GM12801 (cell line): ENCODE measurements around the gene SYCN.

ENCODE experiments used
- TF ChIP-seq, protein P1 (sequence below): IDR thresholded peaks from one replicate; pipeline ENCODE4 v1.5.1; 2011; ENCODE audit warnings: control low read depth; ENCODE audit not compliant: insufficient read length; ENCODE audit errors: extremely low read depth

SYCN gene

DNA sequence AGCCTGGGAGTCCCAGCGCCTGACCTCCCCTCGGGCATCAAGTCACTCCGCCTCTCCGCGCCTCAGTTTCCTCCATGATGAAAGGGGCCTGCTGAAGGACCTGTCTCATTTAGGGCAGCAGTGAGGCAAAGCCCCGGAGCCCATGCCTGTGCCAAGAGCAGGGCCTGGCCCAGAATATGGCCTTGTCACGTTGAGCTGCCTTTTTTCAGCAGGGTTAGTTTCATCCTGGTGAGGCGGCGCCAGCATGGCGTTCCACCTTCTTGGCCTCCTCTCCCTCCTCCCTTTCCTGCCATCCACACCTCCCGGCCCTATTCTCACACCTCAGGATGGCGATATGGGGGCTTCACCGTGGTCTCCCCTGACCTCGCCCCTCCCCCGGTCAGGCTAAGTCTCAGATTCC, 48.3 kb downstream of the SYCN start:
- TF ChIP-seq, protein P1, sequence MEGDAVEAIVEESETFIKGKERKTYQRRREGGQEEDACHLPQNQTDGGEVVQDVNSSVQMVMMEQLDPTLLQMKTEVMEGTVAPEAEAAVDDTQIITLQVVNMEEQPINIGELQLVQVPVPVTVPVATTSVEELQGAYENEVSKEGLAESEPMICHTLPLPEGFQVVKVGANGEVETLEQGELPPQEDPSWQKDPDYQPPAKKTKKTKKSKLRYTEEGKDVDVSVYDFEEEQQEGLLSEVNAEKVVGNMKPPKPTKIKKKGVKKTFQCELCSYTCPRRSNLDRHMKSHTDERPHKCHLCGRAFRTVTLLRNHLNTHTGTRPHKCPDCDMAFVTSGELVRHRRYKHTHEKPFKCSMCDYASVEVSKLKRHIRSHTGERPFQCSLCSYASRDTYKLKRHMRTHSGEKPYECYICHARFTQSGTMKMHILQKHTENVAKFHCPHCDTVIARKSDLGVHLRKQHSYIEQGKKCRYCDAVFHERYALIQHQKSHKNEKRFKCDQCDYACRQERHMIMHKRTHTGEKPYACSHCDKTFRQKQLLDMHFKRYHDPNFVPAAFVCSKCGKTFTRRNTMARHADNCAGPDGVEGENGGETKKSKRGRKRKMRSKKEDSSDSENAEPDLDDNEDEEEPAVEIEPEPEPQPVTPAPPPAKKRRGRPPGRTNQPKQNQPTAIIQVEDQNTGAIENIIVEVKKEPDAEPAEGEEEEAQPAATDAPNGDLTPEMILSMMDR: no peak

DNA sequence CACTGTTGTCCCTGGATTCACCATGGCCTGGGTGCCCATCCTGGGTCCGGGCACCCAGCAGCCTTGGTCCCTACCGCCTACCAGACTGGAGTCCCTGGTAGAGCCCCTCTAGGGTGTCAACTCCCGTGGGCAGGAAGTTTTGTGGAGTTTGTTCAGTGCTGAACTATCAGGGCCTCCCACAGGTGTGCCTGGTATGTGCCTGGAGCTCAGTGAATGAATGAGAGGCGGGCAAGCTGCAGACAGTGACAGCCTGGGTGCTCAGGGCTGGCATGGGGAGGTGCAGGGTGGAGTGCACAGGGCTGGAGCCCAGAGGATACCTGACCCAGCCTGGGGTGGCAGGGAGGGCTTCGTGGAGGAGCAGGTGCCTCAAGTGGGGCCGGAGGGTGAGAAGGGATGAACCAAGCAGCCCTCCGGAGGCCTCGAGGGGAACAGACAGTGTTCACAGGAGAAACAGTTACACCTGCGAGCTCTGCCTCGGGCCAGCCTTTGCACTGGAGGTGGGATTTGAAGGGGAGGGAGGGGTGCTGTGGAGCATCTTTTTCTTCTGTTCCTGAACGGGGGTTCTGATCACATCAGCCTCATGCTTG, 48.9 kb downstream of the SYCN start:
- TF ChIP-seq, protein P1: no peak

DNA sequence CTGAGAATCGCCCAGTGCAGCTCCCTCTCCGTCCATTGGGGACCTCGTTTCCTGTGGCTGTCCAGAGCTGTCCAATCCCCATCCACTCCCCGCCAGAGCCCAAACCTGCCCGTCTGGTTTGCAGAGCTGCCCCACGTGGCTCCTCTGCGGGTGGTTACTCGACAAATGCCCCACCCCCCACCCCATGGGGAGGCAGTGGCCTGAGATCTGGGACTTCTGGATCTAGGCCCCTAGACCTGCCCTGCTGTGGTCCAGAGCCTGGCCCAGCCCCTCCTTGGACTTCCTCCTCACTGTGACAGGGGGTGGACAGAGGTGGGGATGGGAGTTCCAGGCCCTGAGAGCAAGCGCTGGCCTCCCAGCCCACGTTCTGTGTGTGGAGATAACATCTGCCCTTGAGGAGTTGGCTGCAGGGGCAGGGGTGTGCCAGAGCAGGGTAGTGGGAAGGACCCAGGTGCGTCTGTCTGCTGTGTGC, 49.4 kb downstream of the SYCN start:
- TF ChIP-seq, protein P1: no peak

DNA sequence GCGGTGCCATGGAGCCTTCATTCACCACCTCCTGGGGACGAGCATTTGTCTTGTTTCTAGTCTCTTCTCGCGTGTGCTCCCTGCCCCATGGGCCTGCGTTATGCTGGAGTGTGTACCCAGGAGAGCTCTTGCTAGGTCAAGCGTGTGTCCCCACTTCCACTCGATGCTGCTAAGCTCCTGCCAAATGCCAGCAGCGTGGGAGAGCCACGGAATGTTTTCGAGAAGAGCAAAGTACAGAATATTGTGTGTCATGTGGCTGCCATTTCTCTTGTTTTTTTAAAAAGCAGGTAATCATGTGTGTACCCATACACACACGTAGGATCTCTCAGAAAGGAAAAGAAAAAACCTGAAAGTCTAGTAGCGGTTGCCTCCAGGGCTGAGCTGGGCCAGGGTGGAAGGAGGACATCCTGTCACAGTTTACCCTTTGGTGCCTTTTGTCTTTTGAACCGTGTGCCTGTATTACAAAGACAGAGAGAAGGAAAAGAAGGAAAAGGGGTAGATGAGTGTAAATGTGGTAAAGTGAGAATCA, 49.9 kb downstream of the SYCN start:
- TF ChIP-seq, protein P1: no peak
